GM21360 (cell line): ENCODE data around the gene MRGPRG.
"Not testable (repeated sequence)": the region's sequence is repeated elsewhere in the genome, so short reads cannot be mapped to it uniquely, and the experiment has no call there.

ENCODE experiments used
- ATAC-seq: cut with Tn5 transposase; IDR thresholded peaks from one replicate; pipeline ENCODE4 v1.9.1; 2021; ENCODE audit warnings: mild to moderate bottlenecking, moderate library complexity; ENCODE audit not compliant: unreplicated experiment

Gene MRGPRG

GRCh38 chr11:3218483-3219280 is at the start of gene MRGPRG:
MRGPRG (minus strand) TSS chr11:3218813; CDS start chr11:3218813, 0 bp downstream.
- ATAC-seq = no peak

- not testable (repeated sequence) for ATAC-seq
Observed at GRCh38 chr11:3262548-3262947, 43.9 kb upstream of the MRGPRG start.

GRCh38 chr11:3261831-3262230 is 43.2 kb upstream of the MRGPRG start:
- not testable (repeated sequence) for ATAC-seq

GRCh38 chr11:3257509-3257908 is 38.9 kb upstream of the MRGPRG start:
- ATAC-seq = not testable (repeated sequence)

GRCh38 chr11:3255241-3255640 is 36.6 kb upstream of the MRGPRG start:
- not testable (repeated sequence) for ATAC-seq

GRCh38 chr11:3254773-3255172 is 36.2 kb upstream of the MRGPRG start:
- ATAC-seq = not testable (repeated sequence)

- no peak for ATAC-seq
Observed at GRCh38 chr11:3245071-3245470, 26.5 kb upstream of the MRGPRG start.

- ATAC-seq = no peak
Observed at GRCh38 chr11:3243880-3244279, 25.3 kb upstream of the MRGPRG start.

GRCh38 chr11:3237119-3237518 is 18.5 kb upstream of the MRGPRG start:
- no peak for ATAC-seq

- no peak for ATAC-seq
Observed at GRCh38 chr11:3234846-3235245, 16.2 kb upstream of the MRGPRG start.

- ATAC-seq = no peak
Observed at GRCh38 chr11:3232956-3233355, 14.3 kb upstream of the MRGPRG start.

- no peak for ATAC-seq
Observed at GRCh38 chr11:3231851-3232744, 13.5 kb upstream of the MRGPRG start, which contains the start of gene MRGPRE. MRGPRE (minus strand) TSS chr11:3232417; CDS start chr11:3228799, 3,618 bp downstream.

GRCh38 chr11:3231550-3231850 is 12.9 kb upstream of the MRGPRG start:
- no peak for ATAC-seq

GRCh38 chr11:3230636-3231549 is 12.3 kb upstream of the MRGPRG start:
- no peak for ATAC-seq

GRCh38 chr11:3229673-3230630 is 11.3 kb upstream of the MRGPRG start:
- no peak for ATAC-seq

GRCh38 chr11:3228445-3228829 is 9.8 kb upstream of the MRGPRG start:
- ATAC-seq = no peak

- no peak for ATAC-seq
Observed at GRCh38 chr11:3227568-3228444, 9.2 kb upstream of the MRGPRG start.

GRCh38 chr11:3226846-3227567 is 8.4 kb upstream of the MRGPRG start:
- no peak for ATAC-seq
